Ecto neural progenitor cell (in vitro differentiated cells): ENCODE measurements around the gene APLP2.
"Not testable (repeated sequence)": the region's sequence is repeated elsewhere in the genome, so short reads cannot be mapped to it uniquely, and the experiment has no call there.

Source experiments
- DNase-seq: peaks from one replicate; pipeline ENCODE4 v3.0.0-alpha.2; 2018; ENCODE audit warnings: low spot score

The APLP2 gene

GRCh38 chr11:130172001-130172400 lies 102.3 kb downstream of the APLP2 start:
- DNase-seq, result not testable (repeated sequence)

GRCh38 chr11:130174642-130175041 lies 104.9 kb downstream of the APLP2 start:
- DNase-seq, result no peak

- no peak for DNase-seq
Observed at GRCh38 chr11:130175898-130176297, 106.2 kb downstream of the APLP2 start.

- DNase-seq, result no peak
Observed at GRCh38 chr11:130177782-130178181, 108.1 kb downstream of the APLP2 start.

GRCh38 chr11:130178441-130179339 lies 109.0 kb downstream of the APLP2 start:
- no peak for DNase-seq

GRCh38 chr11:130179396-130180306 lies 110.0 kb downstream of the APLP2 start:
- DNase-seq, result no peak

- no peak for DNase-seq
Observed at GRCh38 chr11:130180491-130180890, 110.8 kb downstream of the APLP2 start.

- DNase-seq, result no peak
Observed at GRCh38 chr11:130180896-130181294, 111.2 kb downstream of the APLP2 start.

- no peak for DNase-seq
Observed at GRCh38 chr11:130181295-130182272, 111.9 kb downstream of the APLP2 start.

GRCh38 chr11:130183878-130184610 lies 114.3 kb downstream of the APLP2 start:
- no peak for DNase-seq

- DNase-seq, result no peak
Observed at GRCh38 chr11:130187096-130187495, 117.4 kb downstream of the APLP2 start.

- no peak for DNase-seq
Observed at GRCh38 chr11:130188047-130188446, 118.4 kb downstream of the APLP2 start.

GRCh38 chr11:130188585-130189347 lies 119.1 kb downstream of the APLP2 start:
- no peak for DNase-seq

GRCh38 chr11:130189492-130190210 lies 120.0 kb downstream of the APLP2 start:
- no peak for DNase-seq

GRCh38 chr11:130190371-130190881 lies 120.7 kb downstream of the APLP2 start:
- DNase-seq, result no peak

- no peak for DNase-seq
Observed at GRCh38 chr11:130191896-130192295, 122.2 kb downstream of the APLP2 start.

- DNase-seq, result no peak
Observed at GRCh38 chr11:130192845-130193267, 123.2 kb downstream of the APLP2 start.

GRCh38 chr11:130193551-130193950 lies 123.9 kb downstream of the APLP2 start:
- DNase-seq, result not testable (repeated sequence)
